HepG2 (cell line): ENCODE measurements around the gene DIPK1A. TPM values are rescaled to one million over a fixed set of nuclear protein-coding genes. Genes with fewer than 3 reads are reported as not detected.

Experiments used
- CC2D1A ChIP-seq: sonication (generic); formaldehyde crosslinking; IDR thresholded peaks from 2 replicates; pipeline ENCODE4 v1.8.1; 2023; ENCODE audit warnings: mild to moderate bottlenecking, missing genetic modification reagents
- ETV6 ChIP-seq: sonication (generic); formaldehyde crosslinking; conservative IDR thresholded peaks from 2 replicates; pipeline ENCODE4 v1.4.0; 2020; ENCODE audit warnings: missing genetic modification reagents
- GTF2F1 ChIP-seq: fragments of 150-350 bp; IDR thresholded peaks from 2 replicates; pipeline ENCODE4 v1.6.1; 2014; ENCODE audit warnings: low read length
- HMG20A ChIP-seq: IDR thresholded peaks from 2 replicates; pipeline ENCODE4 v1.6.1; 2016; ENCODE audit warnings: borderline replicate concordance
- HNRNPL ChIP-seq: fragments of 200-400 bp; formaldehyde crosslinking; IDR thresholded peaks from 2 replicates; pipeline ENCODE4 v1.6.1; 2017; ENCODE audit warnings: mild to moderate bottlenecking, low read depth, low read length
- JUND ChIP-seq: sonication (generic); formaldehyde crosslinking; IDR thresholded peaks from 2 replicates; pipeline ENCODE4 v1.8.0; 2022; ENCODE audit warnings: mild to moderate bottlenecking, missing genetic modification reagents
- KLF9 ChIP-seq: IDR thresholded peaks from 2 replicates; pipeline ENCODE4 v1.6.1; 2016; ENCODE audit warnings: low read depth
- NR3C1 ChIP-seq: sonication (generic); formaldehyde crosslinking; IDR thresholded peaks from 2 replicates; pipeline ENCODE4 v1.4.0; 2020; ENCODE audit warnings: missing genetic modification reagents
- SOX13 ChIP-seq, 3 experiments: fragments of 450-650 bp in 1 of 3; sonication (generic) in 1 of 3; formaldehyde crosslinking in 1 of 3; IDR thresholded peaks in 2 of 3; conservative IDR thresholded peaks in 1 of 3; 2 replicates each; pipeline versions ENCODE4 v1.5.0 to v1.6.1; 2016 to 2020; ENCODE audit warnings: antibody characterized with exemption in 1 of 3, mild to moderate bottlenecking in 1 of 3, missing compliant biosample characterization in 1 of 3, missing genetic modification reagents in 1 of 3, moderate library complexity in 1 of 3
- TP53 ChIP-seq: sonication (generic); formaldehyde crosslinking; conservative IDR thresholded peaks from 2 replicates; pipeline ENCODE4 v1.4.0; 2020; ENCODE audit warnings: missing genetic modification reagents
- ZFP36L1 ChIP-seq: sonication (generic); formaldehyde crosslinking; IDR thresholded peaks from 2 replicates; pipeline ENCODE4 v1.8.0; 2022; ENCODE audit warnings: mild to moderate bottlenecking, missing genetic modification reagents, moderate library complexity
- ZNF251 ChIP-seq: sonication (generic); formaldehyde crosslinking; IDR thresholded peaks from 2 replicates; pipeline ENCODE4 v1.9.0; 2021; ENCODE audit warnings: mild to moderate bottlenecking, missing genetic modification reagents
- ZNF501 ChIP-seq: sonication (generic); formaldehyde crosslinking; IDR thresholded peaks from 2 replicates; pipeline ENCODE4 v1.5.1; 2020; ENCODE audit warnings: mild to moderate bottlenecking, moderate library complexity, missing genetic modification reagents
- ZNF607 ChIP-seq: sonication (generic); formaldehyde crosslinking; IDR thresholded peaks from 2 replicates; pipeline ENCODE4 v1.5.1; 2020; ENCODE audit warnings: missing genetic modification reagents, mild to moderate bottlenecking, borderline replicate concordance
- ZNF674 ChIP-seq: sonication (generic); formaldehyde crosslinking; IDR thresholded peaks from 2 replicates; pipeline ENCODE4 v1.5.0; 2020; ENCODE audit warnings: low read depth, mild to moderate bottlenecking, missing genetic modification reagents
- polyA plus RNA-seq, 8 experiments: library from polyadenylated mRNA; depleted of rRNA in 3 of 8; stranded (reverse) in 7 of 8; unstranded in 1 of 8; fragments of >200 nt; fragmentation: Illumina TruSeq in 4 of 8; extraction: Trizol in 4 of 8; gene quantifications; 2 replicates each; pipeline versions ENCODE4 v1.2.1 to v1.2.3, GENCODE V29; 2011 to 2016; ENCODE audit warnings: low read depth in 4 of 8, missing spikeins in 1 of 8, mixed read lengths in 1 of 8; ENCODE audit not compliant: insufficient read depth in 1 of 8
- total RNA-seq, 5 experiments: library from RNA; depleted of rRNA; stranded (reverse); fragments of >200 nt; fragmentation: Illumina TruSeq; extraction: Trizol; gene quantifications; 2 replicates each; pipeline ENCODE4 v1.2.3, GENCODE V29; 2016; ENCODE audit warnings: low read depth in 1 of 5
- TF ChIP-seq, protein P1 (sequence below): sonication (generic); formaldehyde crosslinking; IDR thresholded peaks from 2 replicates; pipeline ENCODE4 v1.5.1; 2020; ENCODE audit warnings: missing genetic modification reagents, mild to moderate bottlenecking, borderline replicate concordance
- TF ChIP-seq, protein P2 (sequence below): sonication (generic); formaldehyde crosslinking; IDR thresholded peaks from 2 replicates; pipeline ENCODE4 v1.4.0; 2020; ENCODE audit warnings: mild to moderate bottlenecking, missing genetic modification reagents
- TF ChIP-seq, protein P3 (sequence below): sonication (generic); formaldehyde crosslinking; IDR thresholded peaks from 2 replicates; pipeline ENCODE4 v1.5.0; 2020; ENCODE audit warnings: mild to moderate bottlenecking, missing genetic modification reagents, borderline replicate concordance
- TF ChIP-seq, protein P4 (sequence below): IDR thresholded peaks from 2 replicates; pipeline ENCODE4 v1.6.1; 2016; ENCODE audit warnings: control low read depth
- TF ChIP-seq, protein P5 (sequence below): IDR thresholded peaks from 2 replicates; pipeline ENCODE4 v1.6.1; 2012; ENCODE audit warnings: low read depth, low read length, improper control_type of control experiment

The DIPK1A gene
- total and polyA plus RNA-seq, 2 of the 13 experiments (the other 11 are each of a cell fraction or from before 2014, with no cell fraction given): 8.4 TPM

DNA sequence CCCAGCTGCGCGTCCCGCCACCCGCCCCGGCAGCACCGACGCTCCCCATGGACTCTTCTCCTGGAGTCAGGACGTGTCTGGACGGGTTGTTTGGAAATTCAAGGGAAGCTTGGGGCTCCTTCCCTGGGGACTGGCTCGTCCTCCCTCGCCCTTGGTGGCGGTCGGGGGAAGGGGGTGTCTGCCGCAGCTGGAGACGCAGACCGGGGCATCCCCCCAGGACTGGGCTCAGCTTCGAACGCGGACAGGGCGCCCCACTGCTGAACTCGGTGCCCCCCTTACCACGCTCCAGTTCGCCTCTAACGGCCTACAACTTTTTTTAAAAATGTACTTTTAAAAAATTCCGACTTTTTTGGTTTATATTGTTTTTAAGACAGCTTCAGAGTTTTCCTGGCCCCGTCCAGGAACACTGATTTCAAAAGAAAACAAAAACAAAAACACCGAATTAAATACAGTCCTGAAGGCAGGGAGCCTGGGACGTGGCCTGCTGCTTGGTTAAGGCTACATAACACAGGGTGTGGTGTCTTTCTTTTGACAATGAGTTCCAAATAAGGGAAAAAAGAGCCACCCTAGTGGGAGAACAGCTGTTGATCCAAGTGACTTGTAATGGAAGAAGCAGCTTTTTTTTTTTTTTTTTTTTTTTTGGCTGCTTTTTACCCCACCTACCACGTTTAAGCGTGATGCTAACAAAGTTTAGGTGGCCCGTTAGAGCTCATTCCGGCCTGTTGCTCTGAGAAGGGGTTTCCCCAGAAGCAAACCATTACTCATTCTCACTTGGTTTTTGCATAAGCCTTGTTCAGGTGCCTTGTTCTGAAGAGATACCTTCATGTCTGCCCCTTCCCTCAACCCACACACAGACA lies 862 bp upstream of the DIPK1A start (continued):
- TF ChIP-seq NR3C1 (CRISPR knock-in tag): no peak
- TF ChIP-seq ZNF607 (CRISPR knock-in tag): 0 out of 2 replicates have a peak, but pooled peaks have one; percentile 49
- TF ChIP-seq, protein P1, sequence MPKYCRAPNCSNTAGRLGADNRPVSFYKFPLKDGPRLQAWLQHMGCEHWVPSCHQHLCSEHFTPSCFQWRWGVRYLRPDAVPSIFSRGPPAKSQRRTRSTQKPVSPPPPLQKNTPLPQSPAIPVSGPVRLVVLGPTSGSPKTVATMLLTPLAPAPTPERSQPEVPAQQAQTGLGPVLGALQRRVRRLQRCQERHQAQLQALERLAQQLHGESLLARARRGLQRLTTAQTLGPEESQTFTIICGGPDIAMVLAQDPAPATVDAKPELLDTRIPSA (CRISPR knock-in tag): 0 out of 2 replicates have a peak, but pooled peaks have one; percentile 15
- TF ChIP-seq HNRNPL: no peak
- TF ChIP-seq ZNF674: no peak
- no peak for TF ChIP-seq KLF9 (CRISPR knock-in tag)
- TF ChIP-seq TP53 (CRISPR knock-in tag): no peak
- TF ChIP-seq, protein P2, sequence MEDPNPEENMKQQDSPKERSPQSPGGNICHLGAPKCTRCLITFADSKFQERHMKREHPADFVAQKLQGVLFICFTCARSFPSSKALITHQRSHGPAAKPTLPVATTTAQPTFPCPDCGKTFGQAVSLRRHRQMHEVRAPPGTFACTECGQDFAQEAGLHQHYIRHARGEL: no peak
- no peak for TF ChIP-seq ZNF251 (CRISPR knock-in tag)
- TF ChIP-seq JUND: no peak
- TF ChIP-seq ZNF501 (CRISPR knock-in tag): peak; percentile 72; the same call in 1 of the 2 replicates
- TF ChIP-seq ZFP36L1 (CRISPR knock-in tag): no peak
- TF ChIP-seq SOX13 (IDR thresholded peaks at IDR 0.05): no peak
- TF ChIP-seq SOX13 (CRISPR knock-in tag; conservative IDR thresholded peaks at IDR 0.05 in 1 of 2, IDR thresholded peaks at IDR 0.05 in 1 of 2): no peak
- no peak for TF ChIP-seq GTF2F1
- no peak for TF ChIP-seq HMG20A
- no peak for TF ChIP-seq ETV6 (CRISPR knock-in tag)
- TF ChIP-seq, protein P3, sequence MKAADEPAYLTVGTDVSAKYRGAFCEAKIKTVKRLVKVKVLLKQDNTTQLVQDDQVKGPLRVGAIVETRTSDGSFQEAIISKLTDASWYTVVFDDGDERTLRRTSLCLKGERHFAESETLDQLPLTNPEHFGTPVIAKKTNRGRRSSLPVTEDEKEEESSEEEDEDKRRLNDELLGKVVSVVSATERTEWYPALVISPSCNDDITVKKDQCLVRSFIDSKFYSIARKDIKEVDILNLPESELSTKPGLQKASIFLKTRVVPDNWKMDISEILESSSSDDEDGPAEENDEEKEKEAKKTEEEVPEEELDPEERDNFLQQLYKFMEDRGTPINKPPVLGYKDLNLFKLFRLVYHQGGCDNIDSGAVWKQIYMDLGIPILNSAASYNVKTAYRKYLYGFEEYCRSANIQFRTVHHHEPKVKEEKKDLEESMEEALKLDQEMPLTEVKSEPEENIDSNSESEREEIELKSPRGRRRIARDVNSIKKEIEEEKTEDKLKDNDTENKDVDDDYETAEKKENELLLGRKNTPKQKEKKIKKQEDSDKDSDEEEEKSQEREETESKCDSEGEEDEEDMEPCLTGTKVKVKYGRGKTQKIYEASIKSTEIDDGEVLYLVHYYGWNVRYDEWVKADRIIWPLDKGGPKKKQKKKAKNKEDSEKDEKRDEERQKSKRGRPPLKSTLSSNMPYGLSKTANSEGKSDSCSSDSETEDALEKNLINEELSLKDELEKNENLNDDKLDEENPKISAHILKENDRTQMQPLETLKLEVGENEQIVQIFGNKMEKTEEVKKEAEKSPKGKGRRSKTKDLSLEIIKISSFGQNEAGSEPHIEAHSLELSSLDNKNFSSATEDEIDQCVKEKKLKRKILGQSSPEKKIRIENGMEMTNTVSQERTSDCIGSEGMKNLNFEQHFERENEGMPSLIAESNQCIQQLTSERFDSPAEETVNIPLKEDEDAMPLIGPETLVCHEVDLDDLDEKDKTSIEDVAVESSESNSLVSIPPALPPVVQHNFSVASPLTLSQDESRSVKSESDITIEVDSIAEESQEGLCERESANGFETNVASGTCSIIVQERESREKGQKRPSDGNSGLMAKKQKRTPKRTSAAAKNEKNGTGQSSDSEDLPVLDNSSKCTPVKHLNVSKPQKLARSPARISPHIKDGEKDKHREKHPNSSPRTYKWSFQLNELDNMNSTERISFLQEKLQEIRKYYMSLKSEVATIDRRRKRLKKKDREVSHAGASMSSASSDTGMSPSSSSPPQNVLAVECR (CRISPR knock-in tag): peak; percentile 45; the same call in 1 of the 2 replicates
- TF ChIP-seq, protein P4, sequence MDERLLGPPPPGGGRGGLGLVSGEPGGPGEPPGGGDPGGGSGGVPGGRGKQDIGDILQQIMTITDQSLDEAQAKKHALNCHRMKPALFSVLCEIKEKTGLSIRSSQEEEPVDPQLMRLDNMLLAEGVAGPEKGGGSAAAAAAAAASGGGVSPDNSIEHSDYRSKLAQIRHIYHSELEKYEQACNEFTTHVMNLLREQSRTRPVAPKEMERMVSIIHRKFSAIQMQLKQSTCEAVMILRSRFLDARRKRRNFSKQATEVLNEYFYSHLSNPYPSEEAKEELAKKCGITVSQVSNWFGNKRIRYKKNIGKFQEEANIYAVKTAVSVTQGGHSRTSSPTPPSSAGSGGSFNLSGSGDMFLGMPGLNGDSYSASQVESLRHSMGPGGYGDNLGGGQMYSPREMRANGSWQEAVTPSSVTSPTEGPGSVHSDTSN (CRISPR knock-in tag): no peak
- no peak for TF ChIP-seq CC2D1A
- TF ChIP-seq, protein P5, sequence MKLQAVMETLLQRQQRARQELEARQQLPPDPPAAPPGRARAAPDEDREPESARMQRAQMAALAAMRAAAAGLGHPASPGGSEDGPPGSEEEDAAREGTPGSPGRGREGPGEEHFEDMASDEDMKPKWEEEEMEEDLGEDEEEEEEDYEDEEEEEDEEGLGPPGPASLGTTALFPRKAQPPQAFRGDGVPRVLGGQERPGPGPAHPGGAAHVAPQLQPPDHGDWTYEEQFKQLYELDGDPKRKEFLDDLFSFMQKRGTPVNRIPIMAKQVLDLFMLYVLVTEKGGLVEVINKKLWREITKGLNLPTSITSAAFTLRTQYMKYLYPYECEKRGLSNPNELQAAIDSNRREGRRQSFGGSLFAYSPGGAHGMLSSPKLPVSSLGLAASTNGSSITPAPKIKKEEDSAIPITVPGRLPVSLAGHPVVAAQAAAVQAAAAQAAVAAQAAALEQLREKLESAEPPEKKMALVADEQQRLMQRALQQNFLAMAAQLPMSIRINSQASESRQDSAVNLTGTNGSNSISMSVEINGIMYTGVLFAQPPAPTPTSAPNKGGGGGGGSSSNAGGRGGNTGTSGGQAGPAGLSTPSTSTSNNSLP: no peak
